Upper lobe of right lung (tissue), 1 donor: ENCODE data around the gene ABR. TPM values are rescaled to one million over a fixed set of nuclear protein-coding genes. Genes with fewer than 3 reads are reported as not detected.

Source experiments
- ATAC-seq: fragments of 200-7000 bp; cut with Tn5 transposase; one replicate; pipeline ENCODE4 v1.9.1; 2020; ENCODE audit warnings: mild to moderate bottlenecking, moderate library complexity
- DNase-seq: peaks from one replicate; pipeline ENCODE4 v3.0.0-alpha.2; 2020
- H3K27ac ChIP-seq: fragments of 200-600 bp; one replicate; pipeline ENCODE4 v1.8.0; 2022
- H3K27me3 ChIP-seq: fragments of 200-600 bp; one replicate; pipeline ENCODE4 v1.8.0; 2022; ENCODE audit warnings: mild to moderate bottlenecking
- H3K36me3 ChIP-seq: fragments of 200-600 bp; one replicate; pipeline ENCODE4 v1.8.0; 2022
- H3K4me1 ChIP-seq: fragments of 200-600 bp; one replicate; pipeline ENCODE4 v1.8.0; 2022
- H3K4me3 ChIP-seq: fragments of 200-600 bp; one replicate; pipeline ENCODE4 v1.8.0; 2022; ENCODE audit warnings: mild to moderate bottlenecking
- H3K9me3 ChIP-seq: fragments of 200-600 bp; one replicate; pipeline ENCODE4 v1.8.0; 2022
- intact Hi-C: fragments of 100-400 bp; cut with DNase I; formaldehyde crosslinking; loops from one replicate; pipeline ENCODE4 v1.11.0; 2022
- total RNA-seq: library from RNA; stranded (reverse); fragmentation: NEBNext Ultra II Directional; extraction: Animal tissue kit (Norgen Biotek cat#: 25700); gene quantifications from one replicate; pipeline ENCODE4 v1.2.1, GENCODE V29; 2021
- TF ChIP-seq, protein P1 (sequence below): fragments of 200-600 bp; IDR thresholded peaks from one replicate; pipeline ENCODE4 v1.8.0; 2022; ENCODE audit warnings: antibody characterized with exemption
- donor health status: DM: no; HTN: yes; CAD: no; lungs with severe emphysema.

The ABR gene
- total RNA-seq, 1 donor from 2014 or later = 185 TPM

DNA sequence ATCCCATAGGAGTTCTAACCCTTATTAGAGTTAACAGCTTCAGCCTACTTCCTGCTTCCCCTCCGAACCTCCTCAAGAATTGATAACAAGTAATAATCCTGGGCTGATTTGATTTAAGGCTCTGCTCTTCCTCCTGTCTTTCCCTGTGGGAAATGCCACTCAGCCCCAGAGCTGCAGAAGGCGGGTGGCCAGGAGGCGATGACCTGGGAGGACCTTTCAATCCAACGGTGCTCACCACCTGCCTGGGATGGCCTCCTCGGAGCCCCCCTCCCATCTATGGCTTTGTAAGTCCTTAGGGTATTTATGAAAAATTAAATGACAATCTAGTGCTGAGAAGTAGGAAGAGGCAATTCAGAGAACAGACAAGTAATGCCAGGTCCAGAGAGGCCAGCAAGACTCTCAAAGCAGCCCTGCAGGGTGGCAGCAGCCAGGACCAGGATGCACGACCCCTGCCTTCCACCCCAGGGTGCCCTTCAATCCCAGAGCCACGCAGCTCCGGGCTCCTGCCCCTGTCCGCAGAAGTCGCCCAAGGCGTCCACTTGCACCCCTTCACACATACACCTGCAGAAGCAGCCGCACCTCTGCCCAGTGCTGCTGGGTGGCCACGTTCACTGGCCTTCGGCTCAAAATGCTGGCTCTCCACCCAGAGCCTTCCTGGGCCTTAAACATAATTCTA, 34.3 kb downstream of the ABR start:
- TF ChIP-seq, protein P1, sequence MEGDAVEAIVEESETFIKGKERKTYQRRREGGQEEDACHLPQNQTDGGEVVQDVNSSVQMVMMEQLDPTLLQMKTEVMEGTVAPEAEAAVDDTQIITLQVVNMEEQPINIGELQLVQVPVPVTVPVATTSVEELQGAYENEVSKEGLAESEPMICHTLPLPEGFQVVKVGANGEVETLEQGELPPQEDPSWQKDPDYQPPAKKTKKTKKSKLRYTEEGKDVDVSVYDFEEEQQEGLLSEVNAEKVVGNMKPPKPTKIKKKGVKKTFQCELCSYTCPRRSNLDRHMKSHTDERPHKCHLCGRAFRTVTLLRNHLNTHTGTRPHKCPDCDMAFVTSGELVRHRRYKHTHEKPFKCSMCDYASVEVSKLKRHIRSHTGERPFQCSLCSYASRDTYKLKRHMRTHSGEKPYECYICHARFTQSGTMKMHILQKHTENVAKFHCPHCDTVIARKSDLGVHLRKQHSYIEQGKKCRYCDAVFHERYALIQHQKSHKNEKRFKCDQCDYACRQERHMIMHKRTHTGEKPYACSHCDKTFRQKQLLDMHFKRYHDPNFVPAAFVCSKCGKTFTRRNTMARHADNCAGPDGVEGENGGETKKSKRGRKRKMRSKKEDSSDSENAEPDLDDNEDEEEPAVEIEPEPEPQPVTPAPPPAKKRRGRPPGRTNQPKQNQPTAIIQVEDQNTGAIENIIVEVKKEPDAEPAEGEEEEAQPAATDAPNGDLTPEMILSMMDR = no peak
- peaks cover 6% of the 10 kb centered on the region for H3K36me3 ChIP-seq
- H3K4me1 ChIP-seq = no peaks in the 10 kb centered on the region
- no peak overlapping the region for H3K27ac ChIP-seq
- H3K4me3 ChIP-seq = no peak overlapping the region
- no peaks in the 10 kb centered on the region for H3K9me3 ChIP-seq
- intact Hi-C loops = no loop called here
- DNase-seq (no peak), ATAC-seq (no peak)
- no peaks in the 10 kb centered on the region for H3K27me3 ChIP-seq

DNA sequence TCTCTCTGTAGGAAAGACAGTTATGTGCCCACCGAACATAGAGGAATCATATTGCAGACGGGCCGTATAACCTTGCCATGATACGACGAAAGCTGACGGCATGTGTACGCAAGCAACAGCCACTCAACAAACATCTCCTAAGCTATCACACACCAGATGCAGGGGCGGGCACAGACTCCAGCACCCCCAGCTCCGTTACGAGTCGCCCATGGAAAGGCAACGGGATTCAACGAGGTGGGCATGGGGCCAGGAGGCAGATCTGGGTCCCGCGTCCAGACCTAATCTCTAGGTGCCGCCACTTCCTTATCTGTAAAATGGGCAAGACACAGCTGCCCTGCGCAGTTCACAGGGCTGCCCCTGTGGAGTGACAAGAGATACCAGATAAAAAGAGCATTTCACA, 35.6 kb downstream of the ABR start:
- TF ChIP-seq, protein P1 = no peak
- no peaks in the 10 kb centered on the region for H3K9me3 ChIP-seq
- H3K4me3 ChIP-seq = no peak overlapping the region
- H3K36me3 ChIP-seq = no peaks in the 10 kb centered on the region
- no peak overlapping the region for H3K27ac ChIP-seq
- no peaks in the 10 kb centered on the region for H3K4me1 ChIP-seq
- DNase-seq (no peak), ATAC-seq (no peak)
- intact Hi-C loops = no loop called here
- H3K27me3 ChIP-seq = no peaks in the 10 kb centered on the region

DNA sequence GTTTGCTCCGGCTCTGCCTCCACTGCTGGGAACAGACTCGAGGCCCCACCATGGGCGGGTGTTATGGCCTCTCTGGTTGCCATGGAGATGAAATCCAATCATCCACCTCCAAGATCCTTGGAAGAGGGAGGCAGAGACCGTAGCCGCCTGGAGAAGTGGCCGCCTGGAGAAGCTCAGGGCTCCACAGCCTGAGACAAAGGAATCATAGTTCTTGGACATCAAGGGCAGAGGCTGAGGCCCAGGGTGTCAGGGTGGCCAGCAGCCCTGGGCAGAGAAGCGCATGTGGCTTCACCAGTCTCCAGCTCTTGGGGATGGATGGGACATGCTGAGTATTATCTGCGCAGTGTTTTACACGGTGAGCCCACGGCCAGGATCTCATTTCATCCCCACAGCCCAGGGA, 36.2 kb downstream of the ABR start:
- Histone ChIP-seq H3K27me3 (no peaks in the 10 kb centered on the region), H3K36me3 (no peaks in the 10 kb centered on the region), H3K4me1 (no peaks in the 10 kb centered on the region), H3K27ac (no peak overlapping the region), H3K9me3 (no peaks in the 10 kb centered on the region), H3K4me3 (no peak overlapping the region)
- ATAC-seq (no peak), DNase-seq (no peak)
- TF ChIP-seq, protein P1 = no peak
- intact Hi-C loops = no loop called here

DNA sequence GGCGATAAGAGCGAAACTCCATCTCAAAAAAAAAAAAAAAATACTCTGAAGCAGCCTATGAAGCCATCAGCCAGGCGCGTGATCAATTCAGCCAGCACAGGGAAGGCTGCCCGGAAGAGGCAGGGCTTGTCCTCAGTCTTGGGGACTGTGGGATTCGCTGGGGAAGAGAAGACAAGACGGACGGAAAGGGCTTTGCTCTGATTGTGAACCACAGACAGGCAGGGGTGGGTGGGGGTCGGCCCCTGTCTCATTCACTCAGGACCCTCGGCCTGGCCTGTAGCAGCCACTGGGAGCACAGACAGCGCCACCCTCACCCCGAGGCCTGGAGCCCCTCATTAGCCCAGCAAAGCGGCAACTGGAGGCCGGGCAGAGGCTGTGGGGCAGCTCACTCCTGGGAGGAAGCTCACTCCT, 37.2 kb downstream of the ABR start:
- Histone ChIP-seq H3K36me3 (no peaks in the 10 kb centered on the region), H3K27me3 (no peaks in the 10 kb centered on the region), H3K27ac (no peak overlapping the region), H3K9me3 (no peaks in the 10 kb centered on the region), H3K4me3 (no peak overlapping the region), H3K4me1 (no peaks in the 10 kb centered on the region)
- ATAC-seq (no peak), DNase-seq (no peak)
- TF ChIP-seq, protein P1 = no peak
- intact Hi-C loops = no loop called here

DNA sequence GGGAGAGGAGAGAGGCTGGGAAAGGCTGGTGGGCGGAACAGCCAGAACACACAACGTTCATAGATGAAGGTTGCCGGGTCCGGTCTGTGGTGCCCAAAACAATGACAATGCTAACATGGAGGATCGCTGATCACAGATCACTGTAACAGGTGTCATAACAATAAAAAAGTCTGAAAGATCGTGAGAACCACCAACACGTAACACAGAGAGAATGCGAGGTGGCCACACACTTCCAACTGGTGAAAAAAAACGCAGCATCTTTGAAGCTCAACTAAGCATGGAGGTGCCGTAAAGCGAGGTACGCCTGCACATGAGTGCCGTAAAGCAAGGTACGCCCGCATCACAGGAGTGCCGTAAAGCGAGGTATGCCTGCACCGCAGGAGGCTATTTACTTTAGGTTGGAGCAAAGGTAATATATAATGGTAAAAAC, 42.3 kb downstream of the ABR start:
- no peaks in the 10 kb centered on the region for H3K9me3 ChIP-seq
- H3K27me3 ChIP-seq = no peaks in the 10 kb centered on the region
- no peak overlapping the region for H3K4me3 ChIP-seq
- ATAC-seq = peak; percentile 46
- H3K36me3 ChIP-seq = no peaks in the 10 kb centered on the region
- intact Hi-C loops = no loop called here
- no peak overlapping the region for H3K27ac ChIP-seq
- no peak for DNase-seq
- TF ChIP-seq, protein P1 = no peak
- H3K4me1 ChIP-seq = no peaks in the 10 kb centered on the region

DNA sequence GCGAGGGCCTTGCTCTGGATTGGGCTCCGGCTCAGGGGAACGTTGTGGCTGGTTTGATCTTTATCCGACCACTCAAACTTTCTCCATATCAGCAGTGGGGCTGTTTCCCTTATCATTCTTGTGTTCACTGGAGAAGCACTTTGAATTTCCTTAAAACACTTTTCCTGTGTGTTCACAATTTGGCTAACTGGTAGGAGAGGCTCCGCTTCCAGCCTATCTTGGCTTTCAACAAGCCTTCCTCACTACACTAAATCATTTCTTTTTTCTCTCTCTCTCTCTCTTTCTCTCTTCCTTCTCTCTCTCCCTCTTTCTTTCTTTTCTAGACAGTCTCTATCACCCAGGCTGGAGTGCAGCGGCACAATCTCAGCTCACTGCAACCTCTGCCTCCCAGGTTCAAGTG, 43.0 kb downstream of the ABR start:
- ATAC-seq (no peak), DNase-seq (no peak)
- H3K9me3 ChIP-seq = no peaks in the 10 kb centered on the region
- no peaks in the 10 kb centered on the region for H3K36me3 ChIP-seq
- H3K27ac ChIP-seq = no peak overlapping the region
- no peaks in the 10 kb centered on the region for H3K27me3 ChIP-seq
- intact Hi-C loops = no loop called here
- H3K4me3 ChIP-seq = no peak overlapping the region
- H3K4me1 ChIP-seq = no peaks in the 10 kb centered on the region
- TF ChIP-seq, protein P1 = no peak
